Measurements from ENCODE around the gene UTP18.

Gene UTP18

GRCh38 chr17:51342257-51342656, 81.9 kb downstream of the UTP18 start:
- DNase-seq (ENCODE audit: extremely low spot score): no peak
- TF ChIP-seq CTCF (IDR thresholded peaks at IDR 0.05; ENCODE audit: control extremely low read depth, extremely low read depth, low read depth, missing control alignments): no peak
- ChIA-PET CTCF (no interaction called here), POLR2A (no interaction called here)

- ChIA-PET POLR2A (no interaction called here), CTCF (no interaction called here)
- no peak for TF ChIP-seq CTCF (IDR thresholded peaks at IDR 0.05; ENCODE audit: control extremely low read depth, extremely low read depth, low read depth, missing control alignments)
- DNase-seq (ENCODE audit: extremely low spot score): no peak
These were observed 84.2 kb downstream of the UTP18 start for GRCh38 chr17:51344532-51344931.

GRCh38 chr17:51346218-51346982, 86.1 kb downstream of the UTP18 start:
- CTCF ChIA-PET: interaction anchor here (0.7 kb wide), 1 partner anchor 48 kb away, joined by 3 read pairs; no protein-coding TSS in a partner anchor

More at GRCh38 chr17:51346218-51346982, 86.1 kb downstream of the UTP18 start:
- no peak for TF ChIP-seq CTCF (IDR thresholded peaks at IDR 0.05; ENCODE audit: control extremely low read depth, extremely low read depth, low read depth, missing control alignments)
- DNase-seq (ENCODE audit: extremely low spot score): no peak
- POLR2A ChIA-PET: no interaction called here
